Right lobe of liver (tissue), 6 donors: Measurements from ENCODE around the gene CFAP92. TPM values are rescaled to one million over a fixed set of nuclear protein-coding genes. Genes with fewer than 3 reads are reported as not detected.

ENCODE experiments used
- ATAC-seq, 4 donors: fragments of 200-7000 bp; cut with Tn5 transposase; one replicate each; pipeline ENCODE4 v1.9.1; 2020; ENCODE audit warnings: mild to moderate bottlenecking in 4 of 4, moderate library complexity in 4 of 4
- DNase-seq, 3 donors: peaks; one replicate each; pipeline ENCODE4 v3.0.0-alpha.2; 2020
- H3K27ac ChIP-seq, 3 donors: fragments of 200-600 bp; one replicate each; pipeline ENCODE4 v1.8.0; 2022
- H3K27me3 ChIP-seq, 2 donors: fragments of 200-600 bp; one replicate each; pipeline ENCODE4 v1.8.0; 2022
- H3K36me3 ChIP-seq, 4 donors: fragments of 200-600 bp; sonication (generic) in 1 of 4; one replicate each; pipeline versions ENCODE4 v1.5.1 to v1.8.0; 2017 to 2022; ENCODE audit warnings: control low read depth in 1 of 4
- H3K4me1 ChIP-seq, 4 donors: fragments of 200-600 bp; sonication (generic) in 1 of 4; one replicate each; pipeline versions ENCODE4 v1.5.1 to v1.8.0; 2017 to 2022; ENCODE audit warnings: control low read depth in 1 of 4
- H3K4me3 ChIP-seq, 3 donors: fragments of 200-600 bp; one replicate each; pipeline ENCODE4 v1.8.0; 2022
- H3K9me3 ChIP-seq, 4 donors: fragments of 200-600 bp; sonication (generic) in 1 of 4; one replicate each; pipeline versions ENCODE4 v1.5.1 to v1.8.0; 2017 to 2022; ENCODE audit warnings: control low read depth in 1 of 4
- CTCF ChIP-seq, 4 donors: fragments of 200-600 bp in 3 of 4; fragments of 450-650 bp in 1 of 4; IDR thresholded peaks; one replicate each; pipeline versions ENCODE4 v1.5.1 to v1.8.0; 2016 to 2022; ENCODE audit warnings: antibody characterized with exemption in 4 of 4, mild to moderate bottlenecking in 2 of 4
- POLR2A ChIP-seq: fragments of 450-650 bp; IDR thresholded peaks from one replicate; pipeline ENCODE4 v1.6.1; 2017; ENCODE audit warnings: antibody characterized with exemption, mild to moderate bottlenecking
- WGBS: methylation state at CpG from one replicate; pipeline ENCODE4 v1.1.6; 2018; ENCODE audit warnings: low coverage, low lambda C conversion rate; ENCODE audit not compliant: insufficient coverage; ENCODE audit errors: missing lambda C conversion rate; 5-methylcytosine and 5-hydroxymethylcytosine counted together
- intact Hi-C, 2 donors: fragments of 100-400 bp; cut with DNase I; formaldehyde crosslinking; loops; one replicate each; pipeline versions ENCODE4 v1.11.2 to v1.14.1; 2022
- total RNA-seq, 6 experiments: library from RNA; depleted of rRNA in 2 of 6; stranded (reverse); fragments of >200 nt in 2 of 6; fragmentation: NEBNext Ultra II Directional in 3 of 6; extraction: Animal tissue kit (Norgen Biotek cat#: 25700) in 3 of 6; gene quantifications; one replicate each; pipeline versions ENCODE4 v1.1.0 to v1.2.4, GENCODE V29; 2016 to 2023
- donor health status: DM: no; HTN: yes; CAD: no.
- donor health status: DM: no; HTN: no; CAD: no.
- donor health status: DM: no; HTN: no; CAD: no.
- donor health status: DM: no; HTN: yes; CAD: no.
- donor health status: DM: no; HTN: yes; CAD: no.

Gene CFAP92
- total RNA-seq, 6 experiments from 2014 or later, result 0.05 to 0.21 (median 0.08) TPM; not detected in 2

- Histone ChIP-seq H3K27me3 (no peaks in the 10 kb centered on the region), H3K4me1 (no peaks in the 10 kb centered on the region), H3K27ac (peak overlapping the region; percentile 4 to 65 (median 31)), H3K9me3 (no peaks in the 10 kb centered on the region), H3K4me3 (no peak overlapping the region), H3K36me3 (no peaks in the 10 kb centered on the region)
- intact Hi-C loops, result no loop called here
- no peak for ATAC-seq
- DNase-seq, result no peak
- TF ChIP-seq CTCF (IDR thresholded peaks at IDR 0.05), result no peak
- no peak for TF ChIP-seq POLR2A
- WGBS, result 71% methylated on average over 5 of the region's 14 CpGs
Observed at GRCh38 chr3:129016720-129017483, 23.0 kb upstream of the CFAP92 start.

- no peak for TF ChIP-seq CTCF (IDR thresholded peaks at IDR 0.05)
- TF ChIP-seq POLR2A, result no peak
- ATAC-seq, result peak; percentile 14 to 35 (median 22)
- Histone ChIP-seq H3K27ac (peak overlapping the region; percentile 31 to 65 (median 33)), H3K4me1 (no peaks in the 10 kb centered on the region), H3K4me3 (no peak overlapping the region), H3K27me3 (no peaks in the 10 kb centered on the region), H3K9me3 (no peaks in the 10 kb centered on the region), H3K36me3 (no peaks in the 10 kb centered on the region)
- intact Hi-C loops, result no loop called here
- peak in 1 of 3 donors; percentile 53 for DNase-seq
- 35% methylated on average over 4 of the region's 6 CpGs for WGBS
Observed at GRCh38 chr3:129016356-129016719, 22.5 kb upstream of the CFAP92 start.

- intact Hi-C loops, result no loop called here
- no peaks in the 10 kb centered on the region for H3K4me1 ChIP-seq
- no peaks in the 10 kb centered on the region for H3K36me3 ChIP-seq
- H3K27ac ChIP-seq, result peak overlapping the region in 2 of 3 donors; percentile 33 to 65
- ATAC-seq (peak; percentile 73 to 89 (median 84)), DNase-seq (peak in 2 of 3 donors; percentile 72 to 75)
- TF ChIP-seq POLR2A (no peak), CTCF (IDR thresholded peaks at IDR 0.05) (no peak)
- 39% methylated on average over 11 of the region's 19 CpGs for WGBS
- H3K9me3 ChIP-seq, result no peaks in the 10 kb centered on the region
- no peak overlapping the region for H3K4me3 ChIP-seq
- no peaks in the 10 kb centered on the region for H3K27me3 ChIP-seq
Observed at GRCh38 chr3:129015388-129016105, 21.7 kb upstream of the CFAP92 start.

GRCh38 chr3:129014793-129015345 lies 21.0 kb upstream of the CFAP92 start:
- DNase-seq (peak in 1 of 3 donors; percentile 27), ATAC-seq (no peak)
- intact Hi-C loops, result no loop called here
- no peaks in the 10 kb centered on the region for H3K9me3 ChIP-seq
- WGBS, result 81% methylated on average over 6 of the region's 9 CpGs
- H3K27ac ChIP-seq, result peak overlapping the region in 2 of 3 donors; percentile 8 to 33
- TF ChIP-seq POLR2A (no peak), CTCF (IDR thresholded peaks at IDR 0.05) (no peak)
- H3K27me3 ChIP-seq, result no peaks in the 10 kb centered on the region
- H3K4me3 ChIP-seq, result no peak overlapping the region
- H3K4me1 ChIP-seq, result no peaks in the 10 kb centered on the region
- H3K36me3 ChIP-seq, result no peaks in the 10 kb centered on the region
